HG03520 (cell line): ENCODE measurements around the gene KAT5.
"Not testable (repeated sequence)": the region's sequence is repeated elsewhere in the genome, so short reads cannot be mapped to it uniquely, and the experiment has no call there.

Experiments
- ATAC-seq: cut with Tn5 transposase; IDR thresholded peaks from one replicate; pipeline ENCODE4 v1.9.1; 2021; ENCODE audit warnings: mild to moderate bottlenecking, moderate library complexity; ENCODE audit not compliant: unreplicated experiment

The KAT5 gene

GRCh38 chr11:65743681-65744025 lies 31.6 kb downstream of the KAT5 start:
- ATAC-seq: no peak

- ATAC-seq: no peak
Observed at GRCh38 chr11:65744026-65744698, 32.1 kb downstream of the KAT5 start.

GRCh38 chr11:65744699-65745042 lies 32.6 kb downstream of the KAT5 start:
- ATAC-seq: no peak

GRCh38 chr11:65745049-65745448 lies 33.0 kb downstream of the KAT5 start:
- no peak for ATAC-seq

- ATAC-seq: not testable (repeated sequence)
Observed at GRCh38 chr11:65762169-65762568, 50.1 kb downstream of the KAT5 start.

GRCh38 chr11:65762816-65763215 lies 50.8 kb downstream of the KAT5 start:
- not testable (repeated sequence) for ATAC-seq

- ATAC-seq: no peak
Observed at GRCh38 chr11:65764434-65764833, 52.4 kb downstream of the KAT5 start.

- no peak for ATAC-seq
Observed at GRCh38 chr11:65766535-65766934, 54.5 kb downstream of the KAT5 start.

- ATAC-seq: no peak
Observed at GRCh38 chr11:65767406-65767805, 55.4 kb downstream of the KAT5 start.

- ATAC-seq: not testable (repeated sequence)
Observed at GRCh38 chr11:65767806-65768205, 55.8 kb downstream of the KAT5 start.
